ENCODE measurements around the gene UGDH. TPM values are rescaled to one million over a fixed set of nuclear protein-coding genes. Genes with fewer than 3 reads are reported as not detected.
A peak's percentile ranks its signal among the peaks of the same experiment; 100 is the strongest.

Gene UGDH
- total and polyA plus RNA-seq, 9 of the 15 experiments (the other 6 are each of a cell fraction or from before 2014, with no cell fraction given): 5.5 to 21.7 (median 16.2) TPM

- peak; percentile 48 for TF ChIP-seq MGA (IDR thresholded peaks at IDR 0.05)
- peak; percentile 75 to 82 for TF ChIP-seq MNT (conservative IDR thresholded peaks at IDR 0.05)
- TF ChIP-seq NR2C2 (CRISPR knock-in tag; IDR thresholded peaks at IDR 0.05): no peak
- no peak for TF ChIP-seq NR2C2 (tag; IDR thresholded peaks at IDR 0.05)
- 0 out of 2 replicates have a peak, but pooled peaks have one; percentile 20 for TF ChIP-seq EP400 (IDR thresholded peaks at IDR 0.05)
- TF ChIP-seq CHD1 (IDR thresholded peaks at IDR 0.05; ENCODE audit: low read length): no peak
- TF ChIP-seq L3MBTL2 (IDR thresholded peaks at IDR 0.05): peak; percentile 40; the same call in 1 of the 2 replicates
- TF ChIP-seq SRF (CRISPR knock-in tag; IDR thresholded peaks at IDR 0.05): peak in 1 of 2 experiments; percentile 90; a peak in 2 of 4 replicates
- FAIRE-seq (peak; percentile 60), ATAC-seq (peak; percentile 58; the same call in 1 of the 3 replicates), DNase-seq (ENCODE audit: extremely low read depth in 1 of 4, low spot score in 3 of 4) (peak in 1 of 4 experiments; percentile 11)
- H4K20me1 ChIP-seq (replicated peaks; ENCODE audit: control insufficient read depth, insufficient read depth, low read length): no peaks in the 10 kb centered on the region
- peak overlapping the region; percentile 63 for H2AFZ ChIP-seq (ENCODE audit: low read depth, low read length)
- 22% methylated on average over 3 of the region's 3 CpGs for WGBS (ENCODE audit: insufficient coverage, low coverage, missing lambda C conversion rate)
- H3K4me2 ChIP-seq (ENCODE audit: insufficient read depth, low read length): no peak overlapping the region
- no peaks in the 10 kb centered on the region; a peak in 1 of 5 replicates for H3K4me1 ChIP-seq (replicated peaks in 1 of 2; ENCODE audit: control insufficient read depth in 2 of 2, insufficient read depth in 2 of 2, low read length in 2 of 2)
- in situ Hi-C loops (cut with MboI): no loop called here
- no peak overlapping the region for H3K9ac ChIP-seq (ENCODE audit: insufficient read depth in 1 of 2, low read depth in 2 of 2, low read length in 2 of 2)
- ChIA-PET CTCF (ENCODE audit: low intra/inter-chr PET ratio) (no interaction called here), POLR2A (interaction anchor here (1.1 kb wide), 1 partner anchor 13 kb away, joined by 3 read pairs; no protein-coding TSS in a partner anchor)
- no peaks in the 10 kb centered on the region for H3K9me3 ChIP-seq (replicated peaks; ENCODE audit: control insufficient read depth, insufficient read depth, low read depth, low read length)
- H3K9me1 ChIP-seq (ENCODE audit: control insufficient read depth, insufficient read depth, low read length): no peaks in the 10 kb centered on the region
- H3K4me3 ChIP-seq: no peak overlapping the region
- H3K79me2 ChIP-seq (ENCODE audit: control insufficient read depth, insufficient read depth, low read length): no peaks in the 10 kb centered on the region
- intact Hi-C loops (cut with micrococcal nuclease): no loop called here
- no TSS peak for BruUV-seq (replicated peaks)
- no peaks in the 10 kb centered on the region for H3K36me3 ChIP-seq (ENCODE audit: control insufficient read depth, insufficient read depth, low read length)
- no peak overlapping the region for H3K27ac ChIP-seq (ENCODE audit: extremely low read depth, low read depth, low read length)
- no peaks in the 10 kb centered on the region for H3K27me3 ChIP-seq (ENCODE audit: control insufficient read depth in 2 of 2, insufficient read depth in 2 of 2, low read length in 2 of 2)
Observed at GRCh38 chr4:39568805-39569204, 41.6 kb upstream of the UGDH start.
